GM18519 (cell line): ENCODE data around the gene SPINDOC.
"Not testable (repeated sequence)": the region's sequence is repeated elsewhere in the genome, so short reads cannot be mapped to it uniquely, and the experiment has no call there.

ENCODE experiments used
- ATAC-seq: cut with Tn5 transposase; IDR thresholded peaks from one replicate; pipeline ENCODE4 v1.9.1; 2021; ENCODE audit warnings: mild to moderate bottlenecking, moderate library complexity; ENCODE audit not compliant: unreplicated experiment, low FRiP score

SPINDOC gene

GRCh38 chr11:63813035-63813562 lies at the start of gene SPINDOC:
SPINDOC (plus strand) TSS chr11:63813456; CDS start chr11:63813687, 231 bp downstream.
- peak; percentile 55 for ATAC-seq

GRCh38 chr11:63763496-63764339 lies 49.5 kb upstream of the SPINDOC start:
- no peak for ATAC-seq

GRCh38 chr11:63764340-63764678 lies 48.9 kb upstream of the SPINDOC start:
- ATAC-seq, result no peak

- no peak for ATAC-seq
Observed at GRCh38 chr11:63764679-63765647, 48.3 kb upstream of the SPINDOC start.

GRCh38 chr11:63765688-63766241 lies 47.5 kb upstream of the SPINDOC start:
- ATAC-seq, result no peak

- ATAC-seq, result no peak
Observed at GRCh38 chr11:63766531-63767235, 46.6 kb upstream of the SPINDOC start.

- no peak for ATAC-seq
Observed at GRCh38 chr11:63767267-63767564, 46.0 kb upstream of the SPINDOC start.

- ATAC-seq, result no peak
Observed at GRCh38 chr11:63767565-63768236, 45.6 kb upstream of the SPINDOC start.

- ATAC-seq, result peak; percentile 48
Observed at GRCh38 chr11:63768237-63769041, 44.8 kb upstream of the SPINDOC start, which contains the start of gene ZFTA. ZFTA (minus strand) TSS chr11:63768775; CDS start chr11:63768622, 153 bp downstream.

GRCh38 chr11:63769042-63769713 lies 44.1 kb upstream of the SPINDOC start:
- ATAC-seq, result peak; percentile 15

GRCh38 chr11:63769714-63770455 lies 43.4 kb upstream of the SPINDOC start:
- ATAC-seq, result no peak

- no peak for ATAC-seq
Observed at GRCh38 chr11:63770763-63771162, 42.5 kb upstream of the SPINDOC start.

- ATAC-seq, result not testable (repeated sequence)
Observed at GRCh38 chr11:63771741-63772318, 41.4 kb upstream of the SPINDOC start.

GRCh38 chr11:63775191-63775590 lies 38.1 kb upstream of the SPINDOC start:
- no peak for ATAC-seq

GRCh38 chr11:63779039-63779438 lies 34.2 kb upstream of the SPINDOC start:
- ATAC-seq, result no peak

GRCh38 chr11:63782749-63783148 lies 30.5 kb upstream of the SPINDOC start:
- no peak for ATAC-seq

GRCh38 chr11:63783925-63784592 lies 29.2 kb upstream of the SPINDOC start:
- ATAC-seq, result no peak
